Measurements from ENCODE around the gene RALGPS2.
"Not testable (repeated sequence)": the region's sequence is repeated elsewhere in the genome, so short reads cannot be mapped to it uniquely, and the experiment has no call there.

RALGPS2 gene

GRCh38 chr1:178784131-178784536 is 59.1 kb downstream of the RALGPS2 start:
- DNase-seq = no peak

- no peak for DNase-seq
Measured at GRCh38 chr1:178792394-178792793, 67.3 kb downstream of the RALGPS2 start.

GRCh38 chr1:178796013-178796412 is 71.0 kb downstream of the RALGPS2 start:
- no peak for DNase-seq

GRCh38 chr1:178797590-178797989 is 72.5 kb downstream of the RALGPS2 start:
- DNase-seq = no peak

- no peak for DNase-seq
Measured at GRCh38 chr1:178798232-178798861, 73.3 kb downstream of the RALGPS2 start.

GRCh38 chr1:178802873-178803272 is 77.8 kb downstream of the RALGPS2 start:
- DNase-seq = no peak

GRCh38 chr1:178806665-178807300 is 81.7 kb downstream of the RALGPS2 start:
- no peak for DNase-seq

- DNase-seq = no peak
Measured at GRCh38 chr1:178808529-178808928, 83.5 kb downstream of the RALGPS2 start.

GRCh38 chr1:178810585-178810984 is 85.5 kb downstream of the RALGPS2 start:
- no peak for DNase-seq

GRCh38 chr1:178818416-178818815 is 93.4 kb downstream of the RALGPS2 start:
- no peak for DNase-seq

- no peak for DNase-seq
Measured at GRCh38 chr1:178819123-178819522, 94.1 kb downstream of the RALGPS2 start.

- no peak for DNase-seq
Measured at GRCh38 chr1:178821134-178821866, 96.3 kb downstream of the RALGPS2 start.

GRCh38 chr1:178825167-178825566 is 100.1 kb downstream of the RALGPS2 start:
- DNase-seq = no peak

GRCh38 chr1:178844436-178844835 is 119.4 kb downstream of the RALGPS2 start:
- DNase-seq = no peak

GRCh38 chr1:178846306-178846705 is 121.3 kb downstream of the RALGPS2 start:
- no peak for DNase-seq

GRCh38 chr1:178847396-178847849 is 122.4 kb downstream of the RALGPS2 start:
- no peak for DNase-seq

- DNase-seq = not testable (repeated sequence)
Measured at GRCh38 chr1:178847919-178848318, 122.9 kb downstream of the RALGPS2 start.

- DNase-seq = no peak
Measured at GRCh38 chr1:178849918-178850317, 124.9 kb downstream of the RALGPS2 start.

GRCh38 chr1:178857126-178857525 is 132.1 kb downstream of the RALGPS2 start:
- no peak for DNase-seq

GRCh38 chr1:178862416-178862815 is 137.4 kb downstream of the RALGPS2 start:
- DNase-seq = no peak

GRCh38 chr1:178862864-178863263 is 137.8 kb downstream of the RALGPS2 start:
- no peak for DNase-seq

GRCh38 chr1:178864326-178864725 is 139.3 kb downstream of the RALGPS2 start:
- no peak for DNase-seq

- DNase-seq = no peak
Measured at GRCh38 chr1:178867670-178868069, 142.6 kb downstream of the RALGPS2 start.

GRCh38 chr1:178868706-178869105 is 143.7 kb downstream of the RALGPS2 start:
- no peak for DNase-seq

Data from NCI-H446 treated with DMSO at 0.1 percent for 48 hours (cell line).